ENCODE results near the gene SMARCC1.

- TF ChIP-seq CTCF (IDR thresholded peaks at IDR 0.05) = no peak
- no peak for TF ChIP-seq POLR2A (IDR thresholded peaks at IDR 0.05)
Measured at GRCh38 chr3:47581422-47581821, 200.3 kb downstream of the SMARCC1 start.

Data from esophagus squamous epithelium (tissue), 4 donors.